GM12873 (cell line): ENCODE data around the gene SIGMAR1.

Experiments used
- TF ChIP-seq, protein P1 (sequence below): IDR thresholded peaks from 2 replicates; pipeline ENCODE4 v1.5.1; 2012; ENCODE audit warnings: low read depth, mild to moderate bottlenecking, moderate library complexity, low read length, control low read depth; ENCODE audit not compliant: insufficient read depth; ENCODE audit errors: missing control alignments

SIGMAR1 gene

DNA sequence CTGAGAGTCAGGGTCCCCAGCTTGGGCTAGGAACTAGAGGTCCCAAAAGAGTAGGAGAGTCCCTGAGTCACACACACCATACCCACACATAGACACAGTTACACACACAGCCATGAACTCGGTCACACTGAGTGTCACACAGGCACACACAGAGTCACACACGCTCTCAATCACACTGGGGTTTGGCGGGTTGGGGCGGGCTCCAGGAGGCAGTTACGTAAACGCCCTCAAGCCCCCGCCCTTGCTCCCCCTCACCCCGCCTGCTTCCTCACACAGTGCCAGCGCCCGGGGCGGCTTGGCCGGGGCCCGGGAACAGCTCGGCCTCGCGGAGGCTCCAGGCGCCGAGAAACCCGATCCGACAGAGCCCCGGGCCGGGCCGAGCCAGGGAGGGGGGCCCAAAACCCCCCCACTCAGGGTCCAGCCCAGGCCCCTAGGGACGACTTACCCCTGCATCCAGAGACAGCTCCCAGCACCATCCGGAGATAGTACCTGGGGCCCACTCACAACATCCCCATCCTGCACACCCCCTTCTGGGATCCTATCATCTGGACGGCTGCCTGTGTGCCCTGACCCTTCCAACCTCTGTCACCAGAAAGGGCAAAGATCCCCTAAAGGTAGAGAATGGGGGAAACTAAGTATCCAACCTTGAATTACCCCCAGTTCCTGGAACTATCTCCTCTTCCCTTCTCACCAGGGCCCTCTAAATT is 44.5 kb downstream of the SIGMAR1 start:
- TF ChIP-seq, protein P1, sequence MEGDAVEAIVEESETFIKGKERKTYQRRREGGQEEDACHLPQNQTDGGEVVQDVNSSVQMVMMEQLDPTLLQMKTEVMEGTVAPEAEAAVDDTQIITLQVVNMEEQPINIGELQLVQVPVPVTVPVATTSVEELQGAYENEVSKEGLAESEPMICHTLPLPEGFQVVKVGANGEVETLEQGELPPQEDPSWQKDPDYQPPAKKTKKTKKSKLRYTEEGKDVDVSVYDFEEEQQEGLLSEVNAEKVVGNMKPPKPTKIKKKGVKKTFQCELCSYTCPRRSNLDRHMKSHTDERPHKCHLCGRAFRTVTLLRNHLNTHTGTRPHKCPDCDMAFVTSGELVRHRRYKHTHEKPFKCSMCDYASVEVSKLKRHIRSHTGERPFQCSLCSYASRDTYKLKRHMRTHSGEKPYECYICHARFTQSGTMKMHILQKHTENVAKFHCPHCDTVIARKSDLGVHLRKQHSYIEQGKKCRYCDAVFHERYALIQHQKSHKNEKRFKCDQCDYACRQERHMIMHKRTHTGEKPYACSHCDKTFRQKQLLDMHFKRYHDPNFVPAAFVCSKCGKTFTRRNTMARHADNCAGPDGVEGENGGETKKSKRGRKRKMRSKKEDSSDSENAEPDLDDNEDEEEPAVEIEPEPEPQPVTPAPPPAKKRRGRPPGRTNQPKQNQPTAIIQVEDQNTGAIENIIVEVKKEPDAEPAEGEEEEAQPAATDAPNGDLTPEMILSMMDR: no peak

DNA sequence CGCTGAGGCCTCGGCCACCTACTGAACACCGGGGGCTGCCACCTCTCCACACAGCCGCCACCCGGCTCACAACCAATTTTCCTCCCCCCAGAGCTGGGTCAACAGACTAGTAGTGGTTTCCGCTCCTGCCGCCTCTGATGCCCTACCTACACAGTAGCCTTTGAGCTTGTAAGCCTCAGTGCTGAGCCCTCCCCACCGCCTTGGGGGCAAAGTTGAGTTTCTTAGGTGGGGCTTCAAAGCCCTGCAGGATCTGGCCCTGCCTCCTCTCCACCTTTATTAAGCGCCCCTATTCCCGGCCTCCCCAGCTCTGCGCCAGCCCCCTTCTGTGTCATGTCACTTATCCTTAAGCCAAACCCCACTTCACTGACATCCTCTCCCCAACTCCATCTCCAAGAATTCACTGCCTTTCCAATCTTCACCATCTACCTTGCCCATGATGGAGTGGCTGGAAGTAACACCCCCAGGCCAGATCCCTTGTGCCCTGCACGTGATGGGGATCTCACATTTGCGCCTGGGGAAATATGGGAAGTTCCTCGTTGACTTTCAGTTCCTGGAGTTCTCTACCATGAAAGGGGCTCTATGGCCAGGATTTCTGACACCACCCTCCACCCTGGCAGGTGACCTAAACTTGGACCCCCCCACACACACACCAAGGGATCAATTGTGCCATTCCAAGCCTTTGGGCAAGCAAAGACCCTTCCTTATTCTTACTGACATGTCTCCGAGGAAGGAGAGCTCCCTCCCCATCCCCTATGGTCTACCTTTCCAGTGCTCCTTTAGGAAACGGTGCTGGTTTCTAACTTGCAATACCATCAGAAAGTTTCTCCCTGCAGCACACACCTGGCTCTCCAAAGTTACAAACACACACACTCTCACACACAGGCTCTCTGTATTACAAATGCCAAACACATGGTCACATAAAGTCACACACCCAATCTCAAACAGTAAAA is 45.4 kb downstream of the SIGMAR1 start:
- TF ChIP-seq, protein P1: no peak

DNA sequence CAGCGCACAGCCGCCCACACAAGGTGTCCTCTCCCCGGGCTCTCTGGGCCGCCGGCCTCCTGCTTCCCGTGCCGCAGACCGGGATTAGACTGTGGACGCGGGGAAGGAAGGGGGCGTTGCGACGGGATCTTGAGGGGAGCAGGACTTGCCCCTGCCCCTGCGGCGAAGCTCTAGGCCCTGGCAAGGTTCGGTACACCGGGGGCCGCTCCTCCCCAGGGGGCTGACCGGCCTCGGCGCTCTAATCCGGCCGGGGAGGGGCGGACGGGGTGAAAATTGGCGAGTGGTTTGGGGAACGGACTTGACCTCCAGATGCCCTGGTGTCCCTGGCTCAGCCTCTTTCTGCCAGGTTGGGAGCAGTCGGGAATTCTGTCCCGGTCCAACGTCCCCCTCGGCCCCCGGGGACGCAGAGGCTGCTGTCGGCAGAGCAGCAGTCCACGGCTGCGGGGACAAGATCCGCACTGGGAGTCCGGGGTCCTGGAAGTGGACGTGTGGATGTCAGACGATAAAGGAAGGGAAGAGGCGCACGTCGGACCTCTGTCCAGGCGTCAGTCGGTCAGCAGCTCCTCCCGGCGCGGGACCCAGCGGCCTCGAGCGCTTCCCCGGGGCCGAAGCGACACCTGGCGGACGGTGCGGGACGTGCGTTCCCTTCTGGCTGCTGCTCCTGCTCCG is 46.2 kb downstream of the SIGMAR1 start:
- TF ChIP-seq, protein P1: peak; percentile 92

DNA sequence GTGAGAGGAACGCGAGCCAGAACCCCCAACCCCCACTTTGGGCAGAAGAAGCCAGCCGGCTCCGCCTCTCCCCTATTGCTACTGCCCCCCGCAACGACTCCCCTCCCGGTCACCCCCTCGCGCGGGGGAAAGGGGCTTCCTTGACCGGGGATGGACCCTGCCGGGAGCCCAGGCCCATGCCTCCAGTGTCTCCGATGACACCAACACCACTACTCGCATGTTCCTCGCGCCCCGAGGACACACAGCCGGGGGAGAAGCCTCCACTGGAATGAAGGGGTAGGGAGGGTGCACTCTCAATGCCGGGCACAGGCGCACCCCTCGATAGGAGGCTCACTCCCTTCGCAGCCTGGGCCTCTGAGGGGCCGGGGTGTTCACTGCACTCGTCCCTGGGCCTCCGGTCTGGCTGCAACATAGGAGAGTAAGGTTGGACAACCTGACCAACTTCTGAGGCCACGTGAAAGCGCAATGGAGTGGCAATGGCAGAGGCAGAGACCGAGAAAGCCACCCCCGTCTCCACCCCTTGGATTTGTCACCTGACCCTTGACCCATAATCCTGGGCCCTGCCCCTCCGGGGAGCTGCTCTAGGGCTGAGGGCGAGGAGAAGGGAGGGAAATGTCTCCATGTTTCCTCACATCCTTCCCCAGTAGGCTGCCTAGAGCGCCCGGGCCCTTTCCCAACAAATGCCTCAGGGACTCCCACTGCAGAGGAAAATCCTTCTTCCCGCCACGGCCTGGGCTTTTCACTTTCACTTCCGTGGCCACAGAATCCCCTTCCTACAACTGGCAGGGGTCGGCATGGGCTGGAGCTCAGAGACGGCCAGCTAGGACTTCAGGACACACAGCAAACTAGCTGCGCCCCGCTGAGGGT is 47.0 kb downstream of the SIGMAR1 start:
- TF ChIP-seq, protein P1: no peak

DNA sequence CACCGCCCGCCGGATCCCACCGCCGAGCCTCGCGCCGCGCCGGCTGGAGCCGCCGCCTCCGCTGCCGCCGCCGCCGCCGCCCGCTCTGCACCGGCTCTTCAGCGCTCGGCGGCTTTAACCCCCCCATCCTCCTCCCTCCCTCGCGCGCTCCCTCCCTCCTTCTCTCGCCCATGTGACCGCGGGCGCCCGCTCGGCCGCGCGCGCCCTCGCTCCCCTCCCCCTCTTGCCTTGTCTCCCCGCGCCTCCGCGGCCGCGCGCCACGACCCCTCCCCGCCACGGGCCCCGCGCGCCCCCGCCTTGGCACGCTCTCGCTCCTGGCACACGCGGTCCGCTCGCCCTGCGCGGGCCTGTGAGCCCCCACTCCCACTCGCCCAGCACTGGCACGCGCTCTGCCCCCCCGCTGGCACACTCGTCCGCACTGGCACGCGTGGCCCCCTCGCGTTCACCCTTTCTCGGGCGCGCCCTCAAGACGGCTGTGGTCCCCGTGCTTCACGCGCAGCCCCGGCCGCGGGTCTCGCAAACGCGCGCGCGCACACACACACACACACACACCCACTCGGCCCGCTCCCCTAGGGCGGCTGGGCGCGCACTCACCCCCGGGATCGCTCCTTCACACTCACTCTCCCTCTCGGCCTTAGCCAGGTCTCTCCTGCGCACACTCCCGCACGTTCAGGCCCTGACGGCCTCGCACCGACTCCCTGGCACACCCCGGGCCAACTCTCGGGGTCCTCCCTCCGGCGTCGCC is 47.8 kb downstream of the SIGMAR1 start, which contains the start of gene CNTFR:
TSS of gene CNTFR (minus strand) at position 89 of the 745 bp plus-strand sequence. CDS start 20,743 bp downstream, outside the sequence.
- TF ChIP-seq, protein P1: no peak
